GM23338 (cell line): Measurements from ENCODE around the gene PROC. TPM values are rescaled to one million over a fixed set of nuclear protein-coding genes. Genes with fewer than 3 reads are reported as not detected.

ENCODE experiments used
- ATAC-seq: fragments of 200-7000 bp; cut with Tn5 transposase; 3 replicates; pipeline ENCODE4 v1.9.1; 2020
- DNase-seq: peaks from one replicate; pipeline ENCODE4 v3.0.0-alpha.2; 2015; ENCODE audit warnings: low spot score
- H2AFZ ChIP-seq: fragments of 200-600 bp; sonication (generic); 2 replicates; pipeline ENCODE4 v1.8.0; 2016; ENCODE audit warnings: antibody characterized with exemption, mild to moderate bottlenecking, moderate library complexity
- H3F3A ChIP-seq: fragments of 200-600 bp; sonication (generic); replicated peaks from 2 replicates; pipeline ENCODE4 v1.8.0; 2017; ENCODE audit warnings: antibody characterized with exemption, mixed run types, low read depth
- H3K27ac ChIP-seq: fragments of 200-600 bp; sonication (generic); 2 replicates; pipeline ENCODE4 v1.6.1; 2016; ENCODE audit warnings: low read depth
- H3K27me3 ChIP-seq: fragments of 200-600 bp; sonication (generic); 2 replicates; pipeline ENCODE4 v1.8.0; 2016; ENCODE audit warnings: mild to moderate bottlenecking, mixed run types, moderate library complexity; ENCODE audit not compliant: insufficient read depth
- H3K36me3 ChIP-seq: fragments of 200-600 bp; sonication (generic); 2 replicates; pipeline ENCODE4 v1.8.0; 2016; ENCODE audit warnings: mild to moderate bottlenecking; ENCODE audit not compliant: insufficient read depth
- H3K4me1 ChIP-seq: fragments of 200-600 bp; sonication (generic); 2 replicates; pipeline ENCODE4 v1.8.0; 2016; ENCODE audit warnings: mild to moderate bottlenecking, moderate library complexity; ENCODE audit not compliant: insufficient read depth
- H3K4me2 ChIP-seq: fragments of 200-600 bp; sonication (generic); 2 replicates; pipeline ENCODE4 v1.7.1; 2017; ENCODE audit warnings: mixed run types
- H3K4me3 ChIP-seq: fragments of 200-600 bp; sonication (generic); 2 replicates; pipeline ENCODE4 v1.6.1; 2016; ENCODE audit warnings: mixed run types
- H3K79me2 ChIP-seq: fragments of 200-600 bp; sonication (generic); replicated peaks from 2 replicates; pipeline ENCODE4 v1.8.0; 2017; ENCODE audit warnings: mild to moderate bottlenecking; ENCODE audit not compliant: insufficient read depth
- H3K9me2 ChIP-seq: fragments of 200-600 bp; sonication (generic); 2 replicates; pipeline ENCODE4 v1.8.0; 2017; ENCODE audit not compliant: insufficient read depth
- H4K20me1 ChIP-seq: fragments of 200-600 bp; sonication (generic); replicated peaks from 2 replicates; pipeline ENCODE4 v1.8.0; 2017; ENCODE audit warnings: mild to moderate bottlenecking; ENCODE audit not compliant: insufficient read depth
- H3K27ac Mint-ChIP-seq: 2 replicates; pipeline ENCODE4 v1.8.0; 2020; ENCODE audit warnings: inconsistent platforms, mild to moderate bottlenecking, moderate library complexity, mixed read lengths
- H3K27me3 Mint-ChIP-seq: 3 replicates; pipeline ENCODE4 v1.8.0; 2022; ENCODE audit warnings: low read depth, mild to moderate bottlenecking, moderate library complexity, mixed read lengths, inconsistent platforms; ENCODE audit not compliant: insufficient read depth, poor library complexity
- H3K36me3 Mint-ChIP-seq: 3 replicates; pipeline ENCODE4 v1.8.0; 2021; ENCODE audit warnings: low read depth, mild to moderate bottlenecking, inconsistent platforms, moderate library complexity, mixed read lengths
- H3K4me1 Mint-ChIP-seq: 3 replicates; pipeline ENCODE4 v1.8.0; 2020; ENCODE audit warnings: mild to moderate bottlenecking, inconsistent platforms, mixed read lengths
- H3K4me3 Mint-ChIP-seq: 3 replicates; pipeline ENCODE4 v1.8.0; 2021; ENCODE audit warnings: moderate library complexity, mild to moderate bottlenecking, inconsistent platforms, mixed read lengths
- H3K9me3 Mint-ChIP-seq: 3 replicates; pipeline ENCODE4 v1.8.0; 2020; ENCODE audit warnings: moderate library complexity, mild to moderate bottlenecking, inconsistent platforms, mixed read lengths
- CREB1 ChIP-seq: fragments of 250-450 bp; sonication (Bioruptor Pico); IDR thresholded peaks from 2 replicates; pipeline ENCODE4 v1.5.0; 2020; ENCODE audit warnings: low read depth, mild to moderate bottlenecking, moderate library complexity
- CTCF ChIP-seq, 2 experiments: fragments of 200-600 bp in 1 of 2; sonication (generic) in 1 of 2; conservative IDR thresholded peaks; 2 replicates each; pipeline versions ENCODE4 v1.5.1 to v1.6.1; 2016 to 2017; ENCODE audit warnings: antibody characterized with exemption in 2 of 2, low read depth in 2 of 2, mild to moderate bottlenecking in 2 of 2, moderate library complexity in 1 of 2
- JUNB ChIP-seq: IDR thresholded peaks from one replicate; pipeline ENCODE4 v1.6.1; 2016; ENCODE audit warnings: antibody characterized with exemption; ENCODE audit not compliant: unreplicated experiment
- NANOG ChIP-seq: IDR thresholded peaks from 2 replicates; pipeline ENCODE4 v1.6.1; 2016; ENCODE audit warnings: antibody characterized with exemption, borderline replicate concordance
- POLR2AphosphoS5 ChIP-seq: IDR thresholded peaks from 2 replicates; pipeline ENCODE4 v1.6.1; 2016; ENCODE audit warnings: antibody characterized with exemption, low read depth
- ZNF114 ChIP-seq: fragments of 250-450 bp; sonication (Bioruptor Pico); IDR thresholded peaks from 2 replicates; pipeline ENCODE4 v1.5.0; 2020; ENCODE audit warnings: mild to moderate bottlenecking, moderate library complexity
- ZNF331 ChIP-seq: fragments of 250-450 bp; sonication (Bioruptor Pico); IDR thresholded peaks from 2 replicates; pipeline ENCODE4 v1.5.0; 2020; ENCODE audit warnings: low read depth, mild to moderate bottlenecking, moderate library complexity
- ZNF462 ChIP-seq: fragments of 250-450 bp; sonication (Bioruptor Pico); IDR thresholded peaks from 2 replicates; pipeline ENCODE4 v1.5.0; 2020; ENCODE audit warnings: mild to moderate bottlenecking, moderate library complexity
- polyA plus RNA-seq: library from polyadenylated mRNA; unstranded; fragments of >200 nt; fragmentation: Nextera tagmentation; extraction: Ambion mirVana; gene quantifications from 2 replicates; pipeline ENCODE4 v1.2.1, GENCODE V29; 2016
- total RNA-seq: library from RNA; depleted of rRNA; stranded (reverse); fragments of >200 nt; shearing (Covaris generic); gene quantifications from 2 replicates; pipeline ENCODE4 v1.2.3, GENCODE V29; 2014
- TF ChIP-seq, protein P1 (sequence below): IDR thresholded peaks from one replicate; pipeline ENCODE4 v1.6.1; 2018; ENCODE audit warnings: antibody characterized with exemption; ENCODE audit not compliant: unreplicated experiment

The PROC gene
- total and polyA plus RNA-seq, 2 experiments from 2014 or later, result 1.7 to 2.4 TPM

DNA sequence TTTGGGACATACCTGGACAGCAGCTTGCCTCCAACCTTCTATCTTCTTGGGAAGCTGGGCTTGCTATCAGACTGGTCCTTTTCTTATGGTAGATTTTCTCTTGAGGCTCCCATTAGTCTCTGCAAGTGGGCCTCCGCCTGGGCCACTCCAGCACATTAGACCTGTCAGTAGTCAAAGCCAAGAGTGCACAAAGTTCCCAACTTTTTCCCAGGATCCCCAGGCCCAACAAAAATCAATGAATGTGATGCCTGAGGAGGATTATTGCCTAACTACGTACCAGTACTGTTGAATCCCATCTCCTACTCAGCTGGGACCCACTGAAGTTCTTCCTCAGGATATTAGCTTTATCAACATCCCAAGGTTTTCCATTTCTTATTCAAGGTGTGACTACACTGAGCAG lies 51.7 kb downstream of the PROC start (continued):
- TF ChIP-seq ZNF462 (CRISPR knock-in tag), result no peak
- TF ChIP-seq POLR2AphosphoS5, result no peak
- TF ChIP-seq, protein P1, sequence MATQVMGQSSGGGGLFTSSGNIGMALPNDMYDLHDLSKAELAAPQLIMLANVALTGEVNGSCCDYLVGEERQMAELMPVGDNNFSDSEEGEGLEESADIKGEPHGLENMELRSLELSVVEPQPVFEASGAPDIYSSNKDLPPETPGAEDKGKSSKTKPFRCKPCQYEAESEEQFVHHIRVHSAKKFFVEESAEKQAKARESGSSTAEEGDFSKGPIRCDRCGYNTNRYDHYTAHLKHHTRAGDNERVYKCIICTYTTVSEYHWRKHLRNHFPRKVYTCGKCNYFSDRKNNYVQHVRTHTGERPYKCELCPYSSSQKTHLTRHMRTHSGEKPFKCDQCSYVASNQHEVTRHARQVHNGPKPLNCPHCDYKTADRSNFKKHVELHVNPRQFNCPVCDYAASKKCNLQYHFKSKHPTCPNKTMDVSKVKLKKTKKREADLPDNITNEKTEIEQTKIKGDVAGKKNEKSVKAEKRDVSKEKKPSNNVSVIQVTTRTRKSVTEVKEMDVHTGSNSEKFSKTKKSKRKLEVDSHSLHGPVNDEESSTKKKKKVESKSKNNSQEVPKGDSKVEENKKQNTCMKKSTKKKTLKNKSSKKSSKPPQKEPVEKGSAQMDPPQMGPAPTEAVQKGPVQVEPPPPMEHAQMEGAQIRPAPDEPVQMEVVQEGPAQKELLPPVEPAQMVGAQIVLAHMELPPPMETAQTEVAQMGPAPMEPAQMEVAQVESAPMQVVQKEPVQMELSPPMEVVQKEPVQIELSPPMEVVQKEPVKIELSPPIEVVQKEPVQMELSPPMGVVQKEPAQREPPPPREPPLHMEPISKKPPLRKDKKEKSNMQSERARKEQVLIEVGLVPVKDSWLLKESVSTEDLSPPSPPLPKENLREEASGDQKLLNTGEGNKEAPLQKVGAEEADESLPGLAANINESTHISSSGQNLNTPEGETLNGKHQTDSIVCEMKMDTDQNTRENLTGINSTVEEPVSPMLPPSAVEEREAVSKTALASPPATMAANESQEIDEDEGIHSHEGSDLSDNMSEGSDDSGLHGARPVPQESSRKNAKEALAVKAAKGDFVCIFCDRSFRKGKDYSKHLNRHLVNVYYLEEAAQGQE, result no peak

DNA sequence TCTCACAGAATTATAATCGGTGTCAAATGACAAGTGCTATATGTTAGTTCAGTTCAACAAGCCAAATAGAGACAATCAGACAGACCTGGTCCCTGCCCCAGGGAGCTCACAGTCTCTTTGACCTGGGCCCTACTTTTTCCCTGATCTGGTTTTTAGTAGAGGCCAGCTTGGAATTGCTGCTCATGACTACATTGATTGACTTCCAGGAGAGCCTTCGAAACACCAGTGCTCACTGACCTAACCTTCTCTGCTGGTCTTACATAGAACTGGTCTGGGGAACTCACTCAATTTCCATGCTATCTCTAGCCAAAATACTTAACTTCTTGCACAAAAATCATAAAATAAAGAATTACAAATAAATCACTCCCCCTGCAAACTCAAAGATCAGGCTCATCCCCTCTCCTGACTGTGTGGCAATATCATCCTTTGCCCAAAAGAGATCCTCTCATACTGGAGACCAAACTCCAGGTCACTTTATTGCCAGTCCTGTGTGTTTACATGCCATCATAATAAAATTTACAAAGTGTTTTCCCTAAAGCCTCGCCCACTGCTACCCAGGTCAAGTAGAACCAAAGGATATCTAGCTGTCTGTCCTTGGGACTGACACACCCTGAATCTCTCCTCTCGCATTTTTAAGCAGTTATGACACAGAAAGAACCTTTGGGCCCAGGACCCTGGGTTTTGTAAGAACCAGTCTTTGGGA lies 53.2 kb downstream of the PROC start:
- no peak overlapping the region for H2AFZ ChIP-seq
- 0 out of 3 replicates have a peak, but pooled peaks cover 6% of the 10 kb centered on the region for H3K36me3 Mint-ChIP-seq
- H3K4me2 ChIP-seq, result no peak overlapping the region
- no peak overlapping the region for H3K4me3 ChIP-seq
- no peaks in the 10 kb centered on the region for H3K4me1 ChIP-seq
- H3K4me1 Mint-ChIP-seq, result no peaks in the 10 kb centered on the region
- H3K27ac Mint-ChIP-seq, result no peak overlapping the region; the same call in 1 of the 2 replicates
- H3K4me3 Mint-ChIP-seq, result no peak overlapping the region
- H4K20me1 ChIP-seq, result no peaks in the 10 kb centered on the region
- no peaks in the 10 kb centered on the region for H3K79me2 ChIP-seq
- TF ChIP-seq CTCF (conservative IDR thresholded peaks at IDR 0.05; ENCODE audit: low read depth in 2 of 2) (no peak), ZNF114 (CRISPR knock-in tag) (no peak), ZNF331 (CRISPR knock-in tag) (no peak), NANOG (no peak), CREB1 (CRISPR knock-in tag) (no peak), JUNB (no peak)
- TF ChIP-seq, protein P1, result no peak
- H3K9me2 ChIP-seq, result no peaks in the 10 kb centered on the region
- no peaks in the 10 kb centered on the region for H3K9me3 Mint-ChIP-seq
- ATAC-seq, result no peak
- H3K36me3 ChIP-seq, result no peaks in the 10 kb centered on the region; the same call in 1 of the 2 replicates
- H3K27me3 Mint-ChIP-seq, result no peaks in the 10 kb centered on the region
- no peak overlapping the region for H3K27ac ChIP-seq
- DNase-seq, result no peak
- no peaks in the 10 kb centered on the region for H3K27me3 ChIP-seq
- H3F3A ChIP-seq, result no peaks in the 10 kb centered on the region
